Natural killer cell (primary cell): ENCODE measurements around the gene CLCA1. TPM values are rescaled to one million over a fixed set of nuclear protein-coding genes. Genes with fewer than 3 reads are reported as not detected.

Source experiments
- ATAC-seq, 3 donors: fragments of 150-1000 bp in 2 of 3; fragments of 200-7000 bp in 1 of 3; cut with Tn5 transposase; 1 replicate in 1 of 3; 2 replicates in 2 of 3; pipeline ENCODE4 v1.10.0; 2021; ENCODE audit warnings: mild to moderate bottlenecking in 2 of 3, moderate library complexity in 2 of 3
- DNase-seq, 2 donors: peaks; one replicate each; pipeline versions ENCODE4 v3.0.0 to v3.0.0-alpha.2; 2013 to 2021; ENCODE audit warnings: mixed read lengths in 1 of 2
- H3K27ac ChIP-seq: one replicate; pipeline ENCODE4 v1.5.1; 2013; ENCODE audit warnings: mild to moderate bottlenecking, low read length
- H3K27me3 ChIP-seq: one replicate; pipeline ENCODE4 v1.6.1; 2013; ENCODE audit warnings: low read length; ENCODE audit not compliant: control insufficient read depth, insufficient read depth
- H3K36me3 ChIP-seq: one replicate; pipeline ENCODE4 v1.6.1; 2013; ENCODE audit warnings: low read length; ENCODE audit not compliant: control insufficient read depth, insufficient read depth
- H3K4me1 ChIP-seq: one replicate; pipeline ENCODE4 v1.6.1; 2013; ENCODE audit warnings: low read length; ENCODE audit not compliant: control insufficient read depth, insufficient read depth
- H3K4me3 ChIP-seq: one replicate; pipeline ENCODE4 v1.5.1; 2013; ENCODE audit warnings: low read length
- H3K9me3 ChIP-seq: one replicate; pipeline ENCODE4 v1.6.1; 2013; ENCODE audit warnings: low read length; ENCODE audit not compliant: control insufficient read depth, insufficient read depth
- H3K27ac Mint-ChIP-seq, 2 donors: one replicate each; pipeline ENCODE4 v1.8.0; 2022; ENCODE audit warnings: mild to moderate bottlenecking in 2 of 2, mixed read lengths in 2 of 2, moderate library complexity in 1 of 2
- H3K27me3 Mint-ChIP-seq, 2 donors: one replicate each; pipeline ENCODE4 v1.8.0; 2022; ENCODE audit warnings: low read depth in 2 of 2, mixed read lengths in 2 of 2
- H3K36me3 Mint-ChIP-seq: one replicate; pipeline ENCODE4 v1.8.0; 2022; ENCODE audit warnings: mixed read lengths
- H3K4me1 Mint-ChIP-seq, 2 donors: one replicate each; pipeline ENCODE4 v1.8.0; 2022; ENCODE audit warnings: mixed read lengths in 2 of 2
- H3K4me3 Mint-ChIP-seq: one replicate; pipeline ENCODE4 v1.8.0; 2022; ENCODE audit warnings: mild to moderate bottlenecking, moderate library complexity, mixed read lengths
- H3K9me3 Mint-ChIP-seq, 2 donors: one replicate each; pipeline ENCODE4 v1.8.0; 2022; ENCODE audit warnings: mixed read lengths in 2 of 2
- CTCF ChIP-seq: fragments of 200-600 bp; IDR thresholded peaks from one replicate; pipeline ENCODE4 v1.8.0; 2022; ENCODE audit warnings: antibody characterized with exemption
- WGBS: methylation state at CpG from one replicate; pipeline ENCODE4 v1.1.7; 2013; ENCODE audit warnings: missing lambda C conversion rate; ENCODE audit not compliant: insufficient coverage; 5-methylcytosine and 5-hydroxymethylcytosine counted together
- intact Hi-C: fragments of 100-400 bp; cut with micrococcal nuclease; formaldehyde crosslinking; loops from one replicate; pipeline ENCODE4 v1.14.2; 2022
- total RNA-seq, 4 donors: library from RNA; stranded (reverse); fragments of 120-200 nt in 1 of 4; gene quantifications; one replicate each; pipeline versions ENCODE4 v1.2.3 to v1.2.4, GENCODE V29; 2013 to 2022

CLCA1 gene
- total RNA-seq, 3 donors from 2014 or later (not counting 1 experiment from before 2014, with no cell fraction given) = not detected

- H3K9me3 Mint-ChIP-seq = no peaks in the 10 kb centered on the region
- H3K27me3 Mint-ChIP-seq = peaks cover 9 to 12% of the 10 kb centered on the region in 2 donors
- no peaks in the 10 kb centered on the region for H3K36me3 Mint-ChIP-seq
- H3K4me3 Mint-ChIP-seq = peak overlapping the region; percentile 22
- Histone ChIP-seq H3K4me3 (no peak overlapping the region), H3K4me1 (peaks cover 18% of the 10 kb centered on the region), H3K9me3 (no peaks in the 10 kb centered on the region), H3K36me3 (no peaks in the 10 kb centered on the region), H3K27me3 (peaks cover 3% of the 10 kb centered on the region), H3K27ac (no peak overlapping the region)
- peaks cover 6 to 16% of the 10 kb centered on the region in 2 donors for H3K4me1 Mint-ChIP-seq
- no peak overlapping the region for H3K27ac Mint-ChIP-seq
- 31% methylated on average over 9 of the region's 9 CpGs for WGBS
- intact Hi-C loops = loop anchor here (5.0 kb wide), 2 partner anchors 107 to 183 kb away; partner anchors contain the start of gene ODF2L
- TF ChIP-seq CTCF = no peak
- DNase-seq (no peak), ATAC-seq (no peak)
Observed at GRCh38 chr1:86504137-86504479, 35.4 kb downstream of the CLCA1 start.

DNA sequence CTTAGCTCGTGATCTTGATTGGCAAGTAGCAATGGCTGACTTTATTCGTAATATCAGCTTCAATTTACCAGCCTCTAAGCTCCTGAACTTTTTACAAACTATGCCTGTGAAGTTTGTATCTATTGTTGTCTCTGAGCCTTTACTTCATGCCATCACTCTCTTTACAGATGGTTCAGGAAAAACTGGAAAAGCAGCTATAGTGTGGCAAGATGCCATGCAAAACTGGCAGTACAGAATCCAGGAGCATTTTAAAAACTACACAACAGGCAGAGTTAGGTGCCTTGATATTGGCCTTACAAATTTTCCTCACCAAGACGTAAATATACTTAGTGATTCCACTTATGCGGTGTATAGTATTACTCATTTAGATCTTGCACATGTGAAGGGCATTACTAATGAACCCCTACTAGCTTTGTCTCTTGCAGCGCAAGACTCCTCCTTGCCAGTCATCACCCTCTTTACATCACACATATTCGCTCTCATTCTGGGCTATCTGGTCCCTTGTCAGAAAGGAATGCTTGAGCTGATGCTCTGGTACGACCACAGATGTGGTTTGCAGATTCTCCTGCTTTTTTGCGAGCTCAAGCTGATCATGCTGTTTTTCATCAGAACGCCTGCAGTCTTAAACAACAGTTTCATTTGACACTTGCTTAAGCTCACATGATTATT is 36.3 kb downstream of the CLCA1 start:
- no peak for DNase-seq
- no peak overlapping the region for H3K4me3 Mint-ChIP-seq
- no peak overlapping the region for H3K27ac Mint-ChIP-seq
- H3K27me3 Mint-ChIP-seq = peaks cover 12% of the 10 kb centered on the region in 2 donors
- intact Hi-C loops = loop anchor here (5.0 kb wide), 2 partner anchors 108 to 182 kb away; partner anchors contain the start of gene ODF2L
- no peak for ATAC-seq
- H3K27me3 ChIP-seq = peaks cover 3% of the 10 kb centered on the region
- H3K4me1 Mint-ChIP-seq = peaks cover 6 to 16% of the 10 kb centered on the region in 2 donors
- peaks cover 18% of the 10 kb centered on the region for H3K4me1 ChIP-seq
- H3K9me3 Mint-ChIP-seq = no peaks in the 10 kb centered on the region
- WGBS = 81% methylated on average over 8 of the region's 9 CpGs
- no peaks in the 10 kb centered on the region for H3K36me3 Mint-ChIP-seq
- H3K27ac ChIP-seq = no peak overlapping the region
- TF ChIP-seq CTCF = no peak
- no peak overlapping the region for H3K4me3 ChIP-seq
- H3K36me3 ChIP-seq = no peaks in the 10 kb centered on the region
- no peaks in the 10 kb centered on the region for H3K9me3 ChIP-seq

- no peaks in the 10 kb centered on the region for H3K9me3 Mint-ChIP-seq
- WGBS = 82% methylated on average over 4 of the region's 4 CpGs
- Histone ChIP-seq H3K27me3 (peaks cover 3% of the 10 kb centered on the region), H3K27ac (no peak overlapping the region), H3K4me1 (peaks cover 18% of the 10 kb centered on the region), H3K4me3 (no peak overlapping the region), H3K36me3 (no peaks in the 10 kb centered on the region), H3K9me3 (no peaks in the 10 kb centered on the region)
- DNase-seq (no peak), ATAC-seq (no peak)
- H3K36me3 Mint-ChIP-seq = no peaks in the 10 kb centered on the region
- H3K4me1 Mint-ChIP-seq = peaks cover 6 to 16% of the 10 kb centered on the region in 2 donors
- H3K4me3 Mint-ChIP-seq = no peak overlapping the region
- intact Hi-C loops = no loop called here
- no peak for TF ChIP-seq CTCF
- H3K27ac Mint-ChIP-seq = no peak overlapping the region
- H3K27me3 Mint-ChIP-seq = peaks cover 12% of the 10 kb centered on the region in 2 donors
Observed at GRCh38 chr1:86505564-86505902, 36.8 kb downstream of the CLCA1 start.
